ENCODE data around the gene ATF7. TPM values are rescaled to one million over a fixed set of nuclear protein-coding genes. Genes with fewer than 3 reads are reported as not detected.

Gene ATF7
- total and polyA plus RNA-seq, 4 donors, result 16.8 to 43.3 (median 31.7) TPM

DNA sequence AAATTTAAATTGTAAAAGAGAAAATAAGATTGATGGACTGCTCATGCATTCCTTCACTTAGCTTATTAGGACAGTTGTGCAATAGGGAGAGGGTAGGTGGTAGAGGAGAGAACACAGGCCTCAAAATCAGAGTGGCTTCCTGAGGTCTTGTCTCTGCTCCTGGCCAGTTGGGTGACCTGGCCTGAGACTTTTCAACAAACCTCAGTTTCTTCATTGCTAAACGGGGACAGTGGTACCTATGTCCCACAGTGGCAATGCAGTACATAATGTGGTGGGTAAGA lies 129.5 kb downstream of the ATF7 start:
- no peaks in the 10 kb centered on the region for H3K27me3 ChIP-seq (ENCODE audit: control insufficient read depth in 3 of 3, insufficient read depth in 3 of 3, low read length in 2 of 3)
- TF ChIP-seq, protein P1, sequence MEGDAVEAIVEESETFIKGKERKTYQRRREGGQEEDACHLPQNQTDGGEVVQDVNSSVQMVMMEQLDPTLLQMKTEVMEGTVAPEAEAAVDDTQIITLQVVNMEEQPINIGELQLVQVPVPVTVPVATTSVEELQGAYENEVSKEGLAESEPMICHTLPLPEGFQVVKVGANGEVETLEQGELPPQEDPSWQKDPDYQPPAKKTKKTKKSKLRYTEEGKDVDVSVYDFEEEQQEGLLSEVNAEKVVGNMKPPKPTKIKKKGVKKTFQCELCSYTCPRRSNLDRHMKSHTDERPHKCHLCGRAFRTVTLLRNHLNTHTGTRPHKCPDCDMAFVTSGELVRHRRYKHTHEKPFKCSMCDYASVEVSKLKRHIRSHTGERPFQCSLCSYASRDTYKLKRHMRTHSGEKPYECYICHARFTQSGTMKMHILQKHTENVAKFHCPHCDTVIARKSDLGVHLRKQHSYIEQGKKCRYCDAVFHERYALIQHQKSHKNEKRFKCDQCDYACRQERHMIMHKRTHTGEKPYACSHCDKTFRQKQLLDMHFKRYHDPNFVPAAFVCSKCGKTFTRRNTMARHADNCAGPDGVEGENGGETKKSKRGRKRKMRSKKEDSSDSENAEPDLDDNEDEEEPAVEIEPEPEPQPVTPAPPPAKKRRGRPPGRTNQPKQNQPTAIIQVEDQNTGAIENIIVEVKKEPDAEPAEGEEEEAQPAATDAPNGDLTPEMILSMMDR (IDR thresholded peaks at IDR 0.05; ENCODE audit: control extremely low read depth, extremely low read depth), result no peak
- peak overlapping the region in 1 of 2 donors; percentile 8 for H3K9ac ChIP-seq (ENCODE audit: insufficient read depth in 1 of 2, low read length in 2 of 2)
- WGBS, 2 donors, result 75 to 76% methylated on average over 1 of the region's 1 CpG
- peak overlapping the region; percentile 3 to 21 for H3K27ac ChIP-seq (ENCODE audit: low read depth in 1 of 2, low read length in 1 of 2)
- no peaks in the 10 kb centered on the region for H3K9me3 ChIP-seq (ENCODE audit: control insufficient read depth in 4 of 4, insufficient read depth in 3 of 4, low read length in 3 of 4)
- H3K4me1 ChIP-seq (ENCODE audit: control insufficient read depth in 5 of 5, insufficient read depth in 5 of 5, low read length in 5 of 5), result peaks cover 2 to 54% (median 28%) of the 10 kb centered on the region in 5 donors
- peak in 1 of 3 donors; percentile 47 for DNase-seq
- H3K36me3 ChIP-seq (ENCODE audit: control insufficient read depth in 4 of 4, insufficient read depth in 4 of 4, low read length in 4 of 4), result peaks cover 0 to 3% (median 0%) of the 10 kb centered on the region in 4 donors
- no peak overlapping the region for H3K4me3 ChIP-seq
- no peak for ATAC-seq (ENCODE audit: insufficient read depth, low FRiP score)

DNA sequence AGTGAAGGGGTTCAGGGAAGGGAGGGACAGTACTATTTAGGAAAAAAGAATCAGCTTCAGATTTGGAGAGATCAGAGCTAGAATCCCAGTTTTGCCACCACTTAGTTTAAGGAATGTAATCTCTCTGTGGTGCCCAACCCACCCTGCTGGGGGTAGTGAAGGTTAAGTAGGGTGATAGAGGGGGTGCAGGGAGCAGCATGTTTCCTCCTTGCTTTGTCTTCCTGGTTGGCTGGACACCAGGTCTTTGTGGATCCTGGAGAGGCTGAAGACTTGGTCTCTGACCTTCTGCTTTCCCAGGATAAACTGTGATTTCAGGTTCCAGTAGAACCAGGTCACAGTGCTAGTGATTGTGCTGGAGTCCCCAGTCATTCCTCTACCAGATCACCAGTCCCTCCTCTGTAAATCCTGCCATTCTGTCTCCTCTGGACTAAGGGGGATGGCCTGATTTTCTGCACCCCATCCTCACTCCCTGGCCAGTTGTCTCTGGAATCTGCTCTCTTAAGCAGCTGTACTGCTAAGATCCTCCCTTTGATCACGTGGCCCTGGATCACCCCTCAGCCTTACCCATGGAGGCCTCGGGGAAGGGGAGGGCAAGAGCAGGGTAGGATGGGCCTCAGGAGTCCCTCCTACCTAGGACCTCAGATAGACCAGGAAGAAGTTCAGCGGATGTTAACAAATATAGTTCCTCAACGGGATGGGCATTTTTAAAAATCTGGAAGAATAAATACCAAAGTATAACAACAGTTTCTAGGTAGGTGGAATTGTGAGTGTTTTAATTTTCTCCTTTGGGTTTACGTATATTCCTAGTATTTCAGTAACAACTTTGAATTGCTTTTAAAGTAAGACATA lies 130.1 kb downstream of the ATF7 start:
- peak overlapping the region in 1 of 2 donors; percentile 51 for H3K9ac ChIP-seq (ENCODE audit: insufficient read depth in 1 of 2, low read length in 2 of 2)
- ATAC-seq (ENCODE audit: insufficient read depth, low FRiP score), result no peak
- H3K36me3 ChIP-seq (ENCODE audit: control insufficient read depth in 4 of 4, insufficient read depth in 4 of 4, low read length in 4 of 4), result peaks cover 0 to 3% (median 0%) of the 10 kb centered on the region in 4 donors
- H3K4me3 ChIP-seq, result no peak overlapping the region
- 37 to 40% methylated on average over 5 of the region's 5 CpGs for WGBS, 2 donors
- H3K4me1 ChIP-seq (ENCODE audit: control insufficient read depth in 5 of 5, insufficient read depth in 5 of 5, low read length in 5 of 5), result peaks cover 0 to 52% (median 25%) of the 10 kb centered on the region in 5 donors
- peak overlapping the region in 1 of 2 donors; percentile 14 for H3K27ac ChIP-seq (ENCODE audit: low read depth in 1 of 2, low read length in 1 of 2)
- H3K27me3 ChIP-seq (ENCODE audit: control insufficient read depth in 3 of 3, insufficient read depth in 3 of 3, low read length in 2 of 3), result no peaks in the 10 kb centered on the region
- peak; percentile 85 to 92 (median 89) for DNase-seq
- TF ChIP-seq, protein P1 (IDR thresholded peaks at IDR 0.05; ENCODE audit: control extremely low read depth, extremely low read depth), result no peak
- H3K9me3 ChIP-seq (ENCODE audit: control insufficient read depth in 4 of 4, insufficient read depth in 3 of 4, low read length in 3 of 4), result no peaks in the 10 kb centered on the region

DNA sequence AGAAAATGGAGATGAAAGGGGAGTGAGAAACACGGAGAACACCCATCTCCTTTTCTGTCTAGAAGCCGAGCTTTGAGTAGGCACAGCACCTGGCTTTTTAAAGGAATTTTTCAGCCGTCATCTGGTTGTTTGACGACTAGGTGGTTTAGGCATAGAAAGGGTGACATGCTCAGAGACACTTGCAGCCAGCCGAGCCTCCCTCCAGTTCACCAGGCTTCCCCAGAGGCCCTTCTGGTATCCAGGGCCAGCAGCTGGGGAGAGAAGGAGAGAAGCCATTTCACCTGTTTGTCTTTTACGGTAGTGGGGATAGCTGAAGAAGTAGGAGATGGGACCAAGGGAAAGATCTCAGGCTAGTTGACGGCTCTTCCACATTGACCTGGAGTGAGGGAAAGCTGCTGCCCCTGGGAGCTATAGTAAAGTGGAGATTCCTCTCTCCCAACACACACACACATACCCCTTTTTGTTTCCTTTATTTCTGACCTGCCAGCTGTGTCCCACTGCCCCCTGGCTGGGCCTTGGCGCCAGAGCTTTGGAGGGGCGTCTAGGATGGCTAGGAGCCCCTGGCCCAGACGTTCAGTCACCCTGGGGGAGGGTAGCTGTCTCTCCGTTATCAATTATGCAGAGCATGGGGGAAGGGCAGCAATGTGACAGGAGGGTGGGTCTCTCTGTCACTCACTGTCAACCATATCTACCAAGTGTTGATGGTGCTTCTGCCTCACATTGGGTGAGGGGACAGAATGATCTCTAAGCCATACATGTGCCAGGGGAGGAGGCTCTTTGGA lies 132.4 kb downstream of the ATF7 start:
- peak overlapping the region; percentile 56 to 98 for H3K9ac ChIP-seq (ENCODE audit: insufficient read depth in 1 of 2, low read length in 2 of 2)
- ATAC-seq (ENCODE audit: insufficient read depth, low FRiP score) (no peak), DNase-seq (no peak)
- WGBS, 2 donors, result 40 to 45% methylated on average over 11 of the region's 11 CpGs
- H3K4me1 ChIP-seq (ENCODE audit: control insufficient read depth in 5 of 5, insufficient read depth in 5 of 5, low read length in 5 of 5), result peaks cover 0 to 39% (median 23%) of the 10 kb centered on the region in 5 donors
- H3K27me3 ChIP-seq (ENCODE audit: control insufficient read depth in 3 of 3, insufficient read depth in 3 of 3, low read length in 2 of 3), result no peaks in the 10 kb centered on the region
- H3K36me3 ChIP-seq (ENCODE audit: control insufficient read depth in 4 of 4, insufficient read depth in 4 of 4, low read length in 4 of 4), result peaks cover 0 to 3% (median 0%) of the 10 kb centered on the region in 4 donors
- no peak overlapping the region for H3K4me3 ChIP-seq
- no peaks in the 10 kb centered on the region for H3K9me3 ChIP-seq (ENCODE audit: control insufficient read depth in 4 of 4, insufficient read depth in 3 of 4, low read length in 3 of 4)
- TF ChIP-seq, protein P1 (IDR thresholded peaks at IDR 0.05; ENCODE audit: control extremely low read depth, extremely low read depth), result no peak
- H3K27ac ChIP-seq (ENCODE audit: low read depth in 1 of 2, low read length in 1 of 2), result peak overlapping the region; percentile 43 to 71
